K562 (cell line): ENCODE measurements around the gene PSD4. TPM values are rescaled to one million over a fixed set of nuclear protein-coding genes. Genes with fewer than 3 reads are reported as not detected.
A peak's percentile ranks its signal among the peaks of the same experiment; 100 is the strongest.

ENCODE experiments used
- ATAC-seq: fragments of 200-7000 bp; cut with Tn5 transposase; 3 replicates; pipeline ENCODE4 v1.9.1; 2020; ENCODE audit warnings: moderate library complexity
- BruUV-seq: library from RNA; stranded (reverse); fragments of 400-500 nt; replicated peaks from 2 replicates; lab custom pipeline; 2021; lab: Mats Ljungman, UMichigan
- CTCF ChIA-PET: fragments of 300-600 bp; formaldehyde crosslinking; extraction: SDS; loops from one replicate; lab custom pipeline; 2021; ENCODE audit warnings: low intra/inter-chr PET ratio; lab: Yijun Ruan, JAX
- POLR2A ChIA-PET: fragments of 300-600, 350-650 bp; sonication (Branson Sonifier 250); formaldehyde crosslinking; extraction: SDS; loops from one replicate; lab custom pipeline; 2021; ENCODE audit warnings: antibody characterized with exemption, inconsistent platforms; lab: Yijun Ruan, JAX
- DNase-seq, 4 experiments: peaks; one replicate each; pipeline versions ENCODE4 v3.0.0 to v3.0.0-alpha.2; 2011 to 2018; ENCODE audit warnings: low spot score in 3 of 4, mixed read lengths in 3 of 4; ENCODE audit errors: extremely low read depth in 1 of 4
- FAIRE-seq: peaks from 2 replicates; lab custom pipeline; 2011; peaks lifted over from hg19 to GRCh38; lab: Jason Lieb, UNC
- H2AFZ ChIP-seq: 2 replicates; pipeline ENCODE4 v1.6.0; 2011; ENCODE audit warnings: low read depth, low read length, control low read depth, inconsistent platforms
- H3K27ac ChIP-seq: fragments of 200-600 bp; 3 replicates; pipeline ENCODE4 v1.8.0; 2011; ENCODE audit warnings: low read depth, mild to moderate bottlenecking, control low read depth, inconsistent platforms, low read length, moderate library complexity, mixed read lengths; ENCODE audit errors: extremely low read depth
- H3K27me3 ChIP-seq, 2 experiments: fragments of 300-600 bp in 1 of 2; 2 replicates in 1 of 2; 3 replicates in 1 of 2; pipeline versions ENCODE4 v1.6.0 to v1.8.0; 2011; ENCODE audit warnings: inconsistent platforms in 2 of 2, low read length in 2 of 2, mild to moderate bottlenecking in 1 of 2, mixed read lengths in 1 of 2, moderate library complexity in 1 of 2; ENCODE audit not compliant: control insufficient read depth in 2 of 2, insufficient read depth in 2 of 2
- H3K36me3 ChIP-seq: fragments of 300-600 bp; 3 replicates; pipeline ENCODE4 v1.8.0; 2011; ENCODE audit warnings: mild to moderate bottlenecking, low read length, inconsistent platforms; ENCODE audit not compliant: control insufficient read depth, insufficient read depth
- H3K4me1 ChIP-seq, 2 experiments: fragments of 200-600 bp in 1 of 2; replicated peaks in 1 of 2; 2 replicates in 1 of 2; 3 replicates in 1 of 2; pipeline versions ENCODE4 v1.5.1 to v1.8.0; 2011; ENCODE audit warnings: inconsistent platforms in 2 of 2, low read length in 2 of 2, mild to moderate bottlenecking in 1 of 2, mixed read lengths in 1 of 2, moderate library complexity in 1 of 2; ENCODE audit not compliant: control insufficient read depth in 2 of 2, insufficient read depth in 2 of 2
- H3K4me2 ChIP-seq: 2 replicates; pipeline ENCODE4 v1.6.1; 2011; ENCODE audit warnings: low read length, control low read depth, inconsistent platforms, mixed read lengths; ENCODE audit not compliant: insufficient read depth
- H3K4me3 ChIP-seq: fragments of 200-600 bp; sonication (generic), shearing (Covaris generic); 2 replicates; pipeline ENCODE4 v1.5.1; 2016; ENCODE audit warnings: control low read depth, inconsistent platforms
- H3K79me2 ChIP-seq: fragments of 200-600 bp; 3 replicates; pipeline ENCODE4 v1.8.0; 2011; ENCODE audit warnings: low read length, inconsistent platforms; ENCODE audit not compliant: control insufficient read depth, insufficient read depth
- H3K9ac ChIP-seq, 2 experiments: 2 replicates each; pipeline versions ENCODE4 v1.6.0 to v1.6.1; 2011; ENCODE audit warnings: low read depth in 2 of 2, low read length in 2 of 2, control low read depth in 1 of 2, inconsistent platforms in 1 of 2, mild to moderate bottlenecking in 1 of 2, mixed read lengths in 1 of 2; ENCODE audit not compliant: insufficient read depth in 1 of 2
- H3K9me1 ChIP-seq: one replicate; pipeline ENCODE4 v1.6.0; 2011; ENCODE audit warnings: inconsistent platforms, mild to moderate bottlenecking, low read length, moderate library complexity; ENCODE audit not compliant: control insufficient read depth, insufficient read depth
- H3K9me3 ChIP-seq: replicated peaks from 2 replicates; pipeline ENCODE4 v1.5.1; 2011; ENCODE audit warnings: low read depth, low read length, inconsistent platforms; ENCODE audit not compliant: control insufficient read depth, insufficient read depth
- H4K20me1 ChIP-seq: replicated peaks from 2 replicates; pipeline ENCODE4 v1.6.1; 2011; ENCODE audit warnings: low read length, inconsistent platforms, mixed read lengths; ENCODE audit not compliant: control insufficient read depth, insufficient read depth
- BRD9 ChIP-seq: fragments of 450-650 bp; IDR thresholded peaks from 2 replicates; pipeline ENCODE4 v1.6.1; 2018; ENCODE audit warnings: low read depth; ENCODE audit not compliant: partially characterized antibody
- ELF4 ChIP-seq: fragments of 450-650 bp; formaldehyde crosslinking; IDR thresholded peaks from 2 replicates; pipeline ENCODE4 v1.4.0; 2022; ENCODE audit warnings: missing genetic modification characterization
- FOSL1 ChIP-seq: fragments of 200-800 bp; sonication (Bioruptor generic); conservative IDR thresholded peaks from 2 replicates; pipeline ENCODE4 v1.6.1; 2016; ENCODE audit warnings: missing genetic modification characterization, missing compliant biosample characterization
- HNRNPLL ChIP-seq: fragments of 200-400 bp; formaldehyde crosslinking; IDR thresholded peaks from 2 replicates; pipeline ENCODE4 v1.6.1; 2017; ENCODE audit warnings: low read length, low read depth, mild to moderate bottlenecking; ENCODE audit not compliant: poor library complexity, severe bottlenecking
- SMARCE1 ChIP-seq: fragments of 450-650 bp; IDR thresholded peaks from 2 replicates; pipeline ENCODE4 v1.7.1; 2016; ENCODE audit warnings: mild to moderate bottlenecking
- WGBS: fragments of 100-300 bp; shearing (Covaris generic); methylation state at CpG from one replicate; pipeline ENCODE4 v1.1.6; 2016; ENCODE audit warnings: low coverage, mixed read lengths; ENCODE audit not compliant: insufficient coverage; ENCODE audit errors: missing lambda C conversion rate; 5-methylcytosine and 5-hydroxymethylcytosine counted together
- in situ Hi-C: fragments of 300-500 bp; cut with MboI; formaldehyde crosslinking; loops from 4 replicates; pipeline ENCODE4 v1.15.0; 2018; ENCODE audit warnings: inconsistent platforms, mixed read lengths
- intact Hi-C: fragments of 100-400 bp; cut with micrococcal nuclease; formaldehyde crosslinking; loops from 2 replicates; pipeline ENCODE4 v1.14.2; 2022
- polyA plus RNA-seq, 8 experiments: library from polyadenylated mRNA; depleted of rRNA in 4 of 8; stranded (reverse) in 5 of 8; unstranded in 3 of 8; fragments of >200 nt; fragmentation: Nextera tagmentation in 2 of 8; fragmentation: Illumina TruSeq in 1 of 8; extraction: Ambion mirVana in 2 of 8; extraction: Trizol in 1 of 8; gene quantifications; 2 replicates each; pipeline versions ENCODE4 v1.2.1 to v1.2.3, GENCODE V29; 2011 to 2014; ENCODE audit warnings: inconsistent platforms in 1 of 8, missing spikeins in 1 of 8
- total RNA-seq, 7 experiments: library from RNA; depleted of rRNA in 6 of 7; stranded (reverse); fragments of >200 nt in 6 of 7; fragmentation: Illumina TruSeq in 2 of 7; extraction: Trizol in 2 of 7; gene quantifications; 2 replicates each; pipeline versions ENCODE4 v1.2.1 to v1.2.3, GENCODE V29; 2011 to 2021; ENCODE audit warnings: low replicate concordance in 1 of 7

The PSD4 gene
- total and polyA plus RNA-seq, 9 of the 15 experiments (the other 6 are each of a cell fraction or from before 2014, with no cell fraction given), result 0.46 to 54.0 (median 20.8) TPM

DNA sequence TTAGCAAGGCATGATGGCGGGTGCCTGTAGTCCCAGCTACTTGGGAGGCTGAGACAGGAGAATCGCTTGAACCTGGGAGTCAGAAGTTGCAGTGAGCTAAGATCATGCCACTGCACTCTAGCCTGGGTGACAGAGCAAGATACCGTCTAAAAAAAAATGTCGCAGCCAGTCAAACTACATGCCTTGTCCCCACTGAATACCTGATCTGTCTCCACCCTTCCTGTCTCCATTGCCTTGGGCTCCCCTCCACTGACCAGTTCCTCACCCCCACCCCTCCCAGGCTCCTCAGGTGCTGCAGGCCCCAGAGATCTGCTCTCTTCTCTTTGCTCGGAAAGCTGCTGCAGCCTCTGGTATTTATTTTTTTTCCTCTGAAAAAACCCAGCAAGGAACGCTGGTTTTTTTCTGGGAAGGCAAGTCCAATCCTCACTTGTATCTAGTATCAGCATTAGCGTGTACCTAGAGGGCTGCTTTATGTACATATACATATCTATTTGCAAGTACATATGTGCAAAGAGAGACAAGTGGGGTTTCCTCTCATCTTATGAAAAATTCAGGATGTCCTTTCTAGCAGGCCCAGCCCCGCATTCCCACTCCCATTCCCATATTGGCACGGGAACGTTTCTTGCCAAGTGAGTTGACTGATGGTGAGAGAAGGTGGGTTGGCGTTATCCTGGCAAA is 4.4 kb downstream of the PSD4 start (continued):
- TF ChIP-seq BRD9, result no peak
- TF ChIP-seq ELF4 (CRISPR knock-in tag), result no peak
- TF ChIP-seq HNRNPLL, result no peak

- H3K4me2 ChIP-seq, result no peak overlapping the region
- CTCF ChIA-PET, result no interaction called here
These were observed 5.1 kb downstream of the PSD4 start for GRCh38 chr2:113178891-113179290.

More at GRCh38 chr2:113178891-113179290, 5.1 kb downstream of the PSD4 start:
- DNase-seq (no peak), FAIRE-seq (no peak), ATAC-seq (no peak)
- H3K27ac ChIP-seq, result no peak overlapping the region
- peaks cover 45% of the 10 kb centered on the region; the same call in 2 of the 3 replicates for H3K36me3 ChIP-seq
- H3K27me3 ChIP-seq, result no peaks in the 10 kb centered on the region
- peaks cover 10% of the 10 kb centered on the region for H4K20me1 ChIP-seq
- peaks cover 11% of the 10 kb centered on the region for H3K9me1 ChIP-seq
- WGBS, result 64% methylated on average over 4 of the region's 4 CpGs
- 0 out of 4 replicates have a peak overlapping the region, but pooled peaks of 1 of the 2 experiments have one; percentile 29 for H3K9ac ChIP-seq
- H3K4me1 ChIP-seq, result peaks cover 38 to 42% of the 10 kb centered on the region in 2 experiments; a peak in 4 of 5 replicates
- no peak overlapping the region for H2AFZ ChIP-seq
- H3K4me3 ChIP-seq, result no peak overlapping the region
- no TSS peak for BruUV-seq
- POLR2A ChIA-PET, result no interaction called here
- in situ Hi-C loops (no loop called here), intact Hi-C loops (no loop called here)
- TF ChIP-seq FOSL1 (peak; percentile 36), SMARCE1 (no peak)
- no peaks in the 10 kb centered on the region for H3K9me3 ChIP-seq
- peaks cover 26% of the 10 kb centered on the region for H3K79me2 ChIP-seq
